GM12874 (cell line): Measurements from ENCODE around the gene AR.

ENCODE experiments used
- CTCF ChIP-seq: IDR thresholded peaks from 2 replicates; pipeline ENCODE4 v1.5.1; 2011; ENCODE audit warnings: low read depth, mild to moderate bottlenecking, control low read depth, low read length, moderate library complexity; ENCODE audit not compliant: insufficient read depth

Gene AR

GRCh38 chrX:67721321-67721720 is 177.5 kb downstream of the AR start:
- TF ChIP-seq CTCF, result no peak

GRCh38 chrX:67723580-67724351 is 179.9 kb downstream of the AR start:
- TF ChIP-seq CTCF, result no peak

GRCh38 chrX:67724359-67725110 is 180.7 kb downstream of the AR start:
- TF ChIP-seq CTCF, result no peak

- no peak for TF ChIP-seq CTCF
These were observed 181.7 kb downstream of the AR start for GRCh38 chrX:67725471-67725870.

GRCh38 chrX:67726018-67726417 is 182.2 kb downstream of the AR start:
- TF ChIP-seq CTCF, result no peak

- no peak for TF ChIP-seq CTCF
These were observed 183.8 kb downstream of the AR start for GRCh38 chrX:67727576-67727975.

GRCh38 chrX:67730296-67730695 is 186.5 kb downstream of the AR start:
- TF ChIP-seq CTCF, result no peak
